HepG2 (cell line): ENCODE data around the gene NGF.

ENCODE experiments used
- JUN ChIP-seq: sonication (generic); formaldehyde crosslinking; IDR thresholded peaks from 2 replicates; pipeline ENCODE4 v1.4.0; 2020; ENCODE audit warnings: mild to moderate bottlenecking, missing genetic modification reagents
- RAD21 ChIP-seq: fragments of 450-650 bp; formaldehyde crosslinking; IDR thresholded peaks from 2 replicates; pipeline ENCODE4 v1.5.0; 2020; ENCODE audit warnings: mild to moderate bottlenecking
- ZMYM4 ChIP-seq: sonication (generic); formaldehyde crosslinking; IDR thresholded peaks from 2 replicates; pipeline ENCODE4 v1.8.1; 2023; ENCODE audit warnings: mild to moderate bottlenecking, missing genetic modification reagents
- ZNF121 ChIP-seq: sonication (generic); formaldehyde crosslinking; IDR thresholded peaks from 2 replicates; pipeline ENCODE4 v1.5.0; 2020; ENCODE audit warnings: mild to moderate bottlenecking, missing genetic modification reagents
- ZNF124 ChIP-seq: sonication (generic); formaldehyde crosslinking; IDR thresholded peaks from 2 replicates; pipeline ENCODE4 v1.4.0; 2020; ENCODE audit warnings: missing genetic modification reagents
- ZNF24 ChIP-seq: fragments of 450-650 bp; IDR thresholded peaks from 2 replicates; pipeline ENCODE4 v1.6.1; 2017; ENCODE audit warnings: antibody characterized with exemption, mild to moderate bottlenecking
- ZNF326 ChIP-seq: sonication (generic); formaldehyde crosslinking; IDR thresholded peaks from 2 replicates; pipeline ENCODE4 v1.4.0; 2020; ENCODE audit warnings: missing genetic modification reagents, borderline replicate concordance
- ZNF34 ChIP-seq: sonication (generic); formaldehyde crosslinking; IDR thresholded peaks from 2 replicates; pipeline ENCODE4 v1.4.0; 2020; ENCODE audit warnings: mild to moderate bottlenecking, missing genetic modification reagents, borderline replicate concordance
- ZZZ3 ChIP-seq: sonication (generic); formaldehyde crosslinking; IDR thresholded peaks from 2 replicates; pipeline ENCODE4 v1.4.0; 2020; ENCODE audit warnings: missing genetic modification reagents, mild to moderate bottlenecking, borderline replicate concordance
- TF ChIP-seq, protein P1 (sequence below): sonication (generic); formaldehyde crosslinking; IDR thresholded peaks from 2 replicates; pipeline ENCODE4 v1.5.0; 2020; ENCODE audit warnings: mild to moderate bottlenecking, missing genetic modification reagents, moderate library complexity
- TF ChIP-seq, protein P2 (sequence below): IDR thresholded peaks from 2 replicates; pipeline ENCODE4 v1.6.1; 2016
- TF ChIP-seq, protein P3 (sequence below): sonication (generic); formaldehyde crosslinking; IDR thresholded peaks from 2 replicates; pipeline ENCODE4 v1.8.1; 2022; ENCODE audit warnings: low read depth, mild to moderate bottlenecking, missing genetic modification reagents
- TF ChIP-seq, protein P4 (sequence below): sonication (generic); formaldehyde crosslinking; IDR thresholded peaks from 2 replicates; pipeline ENCODE4 v1.4.0; 2020; ENCODE audit warnings: low read depth, missing genetic modification reagents

DNA sequence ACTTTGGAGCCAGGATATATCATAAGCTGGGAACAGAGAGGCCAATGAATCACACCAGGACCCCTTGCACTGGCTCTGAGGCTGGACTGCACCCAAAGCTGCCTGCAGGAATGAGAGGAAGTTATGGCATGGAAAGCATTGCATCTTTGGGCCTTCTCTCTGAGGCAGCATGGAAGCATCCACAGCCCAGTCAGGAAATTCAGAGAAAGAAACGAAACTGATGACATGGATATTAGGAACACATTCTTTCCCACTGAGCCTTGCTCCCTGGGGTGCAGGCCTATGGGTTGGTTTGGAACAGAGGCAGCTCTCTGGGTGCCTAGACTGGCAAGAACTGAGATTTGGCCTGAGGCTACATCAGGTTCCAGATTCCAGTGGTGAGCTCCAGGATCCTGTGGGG is 98.6 kb downstream of the NGF start:
- TF ChIP-seq, protein P1, sequence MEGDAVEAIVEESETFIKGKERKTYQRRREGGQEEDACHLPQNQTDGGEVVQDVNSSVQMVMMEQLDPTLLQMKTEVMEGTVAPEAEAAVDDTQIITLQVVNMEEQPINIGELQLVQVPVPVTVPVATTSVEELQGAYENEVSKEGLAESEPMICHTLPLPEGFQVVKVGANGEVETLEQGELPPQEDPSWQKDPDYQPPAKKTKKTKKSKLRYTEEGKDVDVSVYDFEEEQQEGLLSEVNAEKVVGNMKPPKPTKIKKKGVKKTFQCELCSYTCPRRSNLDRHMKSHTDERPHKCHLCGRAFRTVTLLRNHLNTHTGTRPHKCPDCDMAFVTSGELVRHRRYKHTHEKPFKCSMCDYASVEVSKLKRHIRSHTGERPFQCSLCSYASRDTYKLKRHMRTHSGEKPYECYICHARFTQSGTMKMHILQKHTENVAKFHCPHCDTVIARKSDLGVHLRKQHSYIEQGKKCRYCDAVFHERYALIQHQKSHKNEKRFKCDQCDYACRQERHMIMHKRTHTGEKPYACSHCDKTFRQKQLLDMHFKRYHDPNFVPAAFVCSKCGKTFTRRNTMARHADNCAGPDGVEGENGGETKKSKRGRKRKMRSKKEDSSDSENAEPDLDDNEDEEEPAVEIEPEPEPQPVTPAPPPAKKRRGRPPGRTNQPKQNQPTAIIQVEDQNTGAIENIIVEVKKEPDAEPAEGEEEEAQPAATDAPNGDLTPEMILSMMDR (CRISPR knock-in tag), result no peak
- TF ChIP-seq, protein P2, sequence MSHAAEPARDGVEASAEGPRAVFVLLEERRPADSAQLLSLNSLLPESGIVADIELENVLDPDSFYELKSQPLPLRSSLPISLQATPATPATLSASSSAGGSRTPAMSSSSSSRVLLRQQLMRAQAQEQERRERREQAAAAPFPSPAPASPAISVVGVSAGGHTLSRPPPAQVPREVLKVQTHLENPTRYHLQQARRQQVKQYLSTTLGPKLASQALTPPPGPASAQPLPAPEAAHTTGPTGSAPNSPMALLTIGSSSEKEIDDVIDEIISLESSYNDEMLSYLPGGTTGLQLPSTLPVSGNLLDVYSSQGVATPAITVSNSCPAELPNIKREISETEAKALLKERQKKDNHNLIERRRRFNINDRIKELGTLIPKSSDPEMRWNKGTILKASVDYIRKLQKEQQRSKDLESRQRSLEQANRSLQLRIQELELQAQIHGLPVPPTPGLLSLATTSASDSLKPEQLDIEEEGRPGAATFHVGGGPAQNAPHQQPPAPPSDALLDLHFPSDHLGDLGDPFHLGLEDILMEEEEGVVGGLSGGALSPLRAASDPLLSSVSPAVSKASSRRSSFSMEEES (CRISPR knock-in tag), result no peak
- TF ChIP-seq ZNF124 (CRISPR knock-in tag), result no peak
- TF ChIP-seq JUN, result no peak
- TF ChIP-seq, protein P3, sequence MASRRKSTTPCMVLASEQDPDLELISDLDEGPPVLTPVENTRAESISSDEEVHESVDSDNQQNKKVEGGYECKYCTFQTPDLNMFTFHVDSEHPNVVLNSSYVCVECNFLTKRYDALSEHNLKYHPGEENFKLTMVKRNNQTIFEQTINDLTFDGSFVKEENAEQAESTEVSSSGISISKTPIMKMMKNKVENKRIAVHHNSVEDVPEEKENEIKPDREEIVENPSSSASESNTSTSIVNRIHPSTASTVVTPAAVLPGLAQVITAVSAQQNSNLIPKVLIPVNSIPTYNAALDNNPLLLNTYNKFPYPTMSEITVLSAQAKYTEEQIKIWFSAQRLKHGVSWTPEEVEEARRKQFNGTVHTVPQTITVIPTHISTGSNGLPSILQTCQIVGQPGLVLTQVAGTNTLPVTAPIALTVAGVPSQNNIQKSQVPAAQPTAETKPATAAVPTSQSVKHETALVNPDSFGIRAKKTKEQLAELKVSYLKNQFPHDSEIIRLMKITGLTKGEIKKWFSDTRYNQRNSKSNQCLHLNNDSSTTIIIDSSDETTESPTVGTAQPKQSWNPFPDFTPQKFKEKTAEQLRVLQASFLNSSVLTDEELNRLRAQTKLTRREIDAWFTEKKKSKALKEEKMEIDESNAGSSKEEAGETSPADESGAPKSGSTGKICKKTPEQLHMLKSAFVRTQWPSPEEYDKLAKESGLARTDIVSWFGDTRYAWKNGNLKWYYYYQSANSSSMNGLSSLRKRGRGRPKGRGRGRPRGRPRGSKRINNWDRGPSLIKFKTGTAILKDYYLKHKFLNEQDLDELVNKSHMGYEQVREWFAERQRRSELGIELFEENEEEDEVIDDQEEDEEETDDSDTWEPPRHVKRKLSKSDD, result no peak
- TF ChIP-seq, protein P4, sequence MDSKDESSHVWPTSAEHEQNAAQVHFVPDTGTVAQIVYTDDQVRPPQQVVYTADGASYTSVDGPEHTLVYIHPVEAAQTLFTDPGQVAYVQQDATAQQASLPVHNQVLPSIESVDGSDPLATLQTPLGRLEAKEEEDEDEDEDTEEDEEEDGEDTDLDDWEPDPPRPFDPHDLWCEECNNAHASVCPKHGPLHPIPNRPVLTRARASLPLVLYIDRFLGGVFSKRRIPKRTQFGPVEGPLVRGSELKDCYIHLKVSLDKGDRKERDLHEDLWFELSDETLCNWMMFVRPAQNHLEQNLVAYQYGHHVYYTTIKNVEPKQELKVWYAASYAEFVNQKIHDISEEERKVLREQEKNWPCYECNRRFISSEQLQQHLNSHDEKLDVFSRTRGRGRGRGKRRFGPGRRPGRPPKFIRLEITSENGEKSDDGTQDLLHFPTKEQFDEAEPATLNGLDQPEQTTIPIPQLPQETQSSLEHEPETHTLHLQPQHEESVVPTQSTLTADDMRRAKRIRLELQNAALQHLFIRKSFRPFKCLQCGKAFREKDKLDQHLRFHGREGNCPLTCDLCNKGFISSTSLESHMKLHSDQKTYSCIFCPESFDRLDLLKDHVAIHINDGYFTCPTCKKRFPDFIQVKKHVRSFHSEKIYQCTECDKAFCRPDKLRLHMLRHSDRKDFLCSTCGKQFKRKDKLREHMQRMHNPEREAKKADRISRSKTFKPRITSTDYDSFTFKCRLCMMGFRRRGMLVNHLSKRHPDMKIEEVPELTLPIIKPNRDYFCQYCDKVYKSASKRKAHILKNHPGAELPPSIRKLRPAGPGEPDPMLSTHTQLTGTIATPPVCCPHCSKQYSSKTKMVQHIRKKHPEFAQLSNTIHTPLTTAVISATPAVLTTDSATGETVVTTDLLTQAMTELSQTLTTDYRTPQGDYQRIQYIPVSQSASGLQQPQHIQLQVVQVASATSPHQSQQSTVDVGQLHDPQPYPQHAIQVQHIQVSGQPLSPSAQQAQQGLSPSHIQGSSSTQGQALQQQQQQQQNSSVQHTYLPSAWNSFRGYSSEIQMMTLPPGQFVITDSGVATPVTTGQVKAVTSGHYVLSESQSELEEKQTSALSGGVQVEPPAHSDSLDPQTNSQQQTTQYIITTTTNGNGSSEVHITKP (CRISPR knock-in tag), result no peak
- no peak for TF ChIP-seq ZNF34 (CRISPR knock-in tag)
- no peak for TF ChIP-seq ZNF121 (CRISPR knock-in tag)
- no peak for TF ChIP-seq ZNF326 (CRISPR knock-in tag)
- no peak for TF ChIP-seq ZZZ3 (CRISPR knock-in tag)
- TF ChIP-seq ZMYM4 (CRISPR knock-in tag), result no peak
- TF ChIP-seq ZNF24, result no peak
- TF ChIP-seq RAD21 (CRISPR knock-in tag), result no peak
